GM12878 (cell line): ENCODE data around the gene ZNF544. TPM values are rescaled to one million over a fixed set of nuclear protein-coding genes. Genes with fewer than 3 reads are reported as not detected.
A peak's percentile ranks its signal among the peaks of the same experiment; 100 is the strongest.

Source experiments
- BCLAF1 ChIP-seq: fragments of 450-650 bp; IDR thresholded peaks from 2 replicates; pipeline ENCODE4 v1.6.1; 2017; ENCODE audit warnings: antibody characterized with exemption, mild to moderate bottlenecking, moderate library complexity
- BMI1 ChIP-seq: fragments of 450-650 bp; IDR thresholded peaks from 2 replicates; pipeline ENCODE4 v1.6.1; 2016; ENCODE audit warnings: mild to moderate bottlenecking, moderate library complexity, borderline replicate concordance
- CBX5 ChIP-seq: sonication (generic); IDR thresholded peaks from 2 replicates; pipeline ENCODE4 v1.6.1; 2016; ENCODE audit warnings: low read depth, moderate library complexity, mild to moderate bottlenecking, inconsistent platforms
- DPF2 ChIP-seq: fragments of 450-650 bp; IDR thresholded peaks from 2 replicates; pipeline ENCODE4 v1.6.1; 2017; ENCODE audit warnings: mild to moderate bottlenecking
- ELK1 ChIP-seq: IDR thresholded peaks from 2 replicates; pipeline ENCODE4 v1.6.1; 2012; ENCODE audit warnings: low read depth, low read length, improper control_type of control experiment
- GABPA ChIP-seq: IDR thresholded peaks from 2 replicates; pipeline ENCODE4 v1.6.1; 2014; ENCODE audit warnings: antibody characterized with exemption, low read depth, mild to moderate bottlenecking, inconsistent platforms
- KAT2A ChIP-seq: conservative IDR thresholded peaks from 2 replicates; pipeline ENCODE4 v1.6.1; 2011; ENCODE audit warnings: low read depth, low read length; ENCODE audit not compliant: control insufficient read depth
- MTA2 ChIP-seq: fragments of 450-650 bp; IDR thresholded peaks from 2 replicates; pipeline ENCODE4 v1.6.1; 2016; ENCODE audit warnings: low read depth, mild to moderate bottlenecking, moderate library complexity
- NBN ChIP-seq: fragments of 450-650 bp; IDR thresholded peaks from 2 replicates; pipeline ENCODE4 v1.6.1; 2016
- NR2C1 ChIP-seq: fragments of 450-650 bp; IDR thresholded peaks from 2 replicates; pipeline ENCODE4 v1.6.1; 2017; ENCODE audit warnings: antibody characterized with exemption, mild to moderate bottlenecking, moderate library complexity
- NR2C2 ChIP-seq: IDR thresholded peaks from 2 replicates; pipeline ENCODE4 v1.6.1; 2011; ENCODE audit warnings: borderline replicate concordance, low read depth; ENCODE audit not compliant: control insufficient read depth, insufficient read length
- PAX5 ChIP-seq: IDR thresholded peaks from 2 replicates; pipeline ENCODE4 v1.6.1; 2011; ENCODE audit warnings: low read depth, low read length, borderline replicate concordance
- POLR2AphosphoS2 ChIP-seq: IDR thresholded peaks from 2 replicates; pipeline ENCODE4 v1.6.1; 2011; ENCODE audit warnings: low read depth, mild to moderate bottlenecking, low read length, improper control_type of control experiment, moderate library complexity
- ZBTB11 ChIP-seq: fragments of 450-650 bp; formaldehyde crosslinking; IDR thresholded peaks from 2 replicates; pipeline ENCODE4 v1.5.0; 2022; ENCODE audit warnings: mild to moderate bottlenecking, missing genetic modification characterization
- ZNF207 ChIP-seq: fragments of 450-650 bp; IDR thresholded peaks from 2 replicates; pipeline ENCODE4 v1.6.1; 2014; ENCODE audit warnings: antibody characterized with exemption, mild to moderate bottlenecking, borderline replicate concordance
- polyA plus RNA-seq, 11 experiments: library from polyadenylated mRNA; depleted of rRNA in 4 of 11; unstranded in 6 of 11; stranded (reverse) in 5 of 11; fragments of >200 nt; fragmentation: Nextera tagmentation in 4 of 11; fragmentation: Illumina TruSeq in 1 of 11; extraction: Ambion mirVana in 4 of 11; extraction: Trizol in 1 of 11; gene quantifications; 1 replicate in 1 of 11; 2 replicates in 10 of 11; pipeline versions ENCODE4 v1.2.1 to v1.2.3, GENCODE V29; 2011 to 2016; ENCODE audit warnings: inconsistent platforms in 2 of 11, missing spikeins in 2 of 11, low read depth in 1 of 11
- total RNA-seq, 4 experiments: library from RNA; depleted of rRNA in 3 of 4; stranded (reverse); fragments of >200 nt in 3 of 4; fragmentation: Illumina TruSeq in 1 of 4; extraction: Trizol in 1 of 4; gene quantifications; 2 replicates each; pipeline versions ENCODE4 v1.2.1 to v1.2.3, GENCODE V29; 2013 to 2021
- TF ChIP-seq, protein P1 (sequence below): fragments of 150-350 bp; IDR thresholded peaks from 2 replicates; pipeline ENCODE4 v1.6.1; 2016; ENCODE audit warnings: low read depth, low read length
- TF ChIP-seq, protein P2 (sequence below): fragments of 450-650 bp; IDR thresholded peaks from 2 replicates; pipeline ENCODE4 v1.6.1; 2018; ENCODE audit warnings: borderline replicate concordance, mild to moderate bottlenecking; ENCODE audit not compliant: partially characterized antibody

Gene ZNF544
- total and polyA plus RNA-seq, 10 of the 15 experiments (the other 5 are each of a cell fraction or from before 2014, with no cell fraction given) = 27.3 to 70.1 (median 42.6) TPM

DNA sequence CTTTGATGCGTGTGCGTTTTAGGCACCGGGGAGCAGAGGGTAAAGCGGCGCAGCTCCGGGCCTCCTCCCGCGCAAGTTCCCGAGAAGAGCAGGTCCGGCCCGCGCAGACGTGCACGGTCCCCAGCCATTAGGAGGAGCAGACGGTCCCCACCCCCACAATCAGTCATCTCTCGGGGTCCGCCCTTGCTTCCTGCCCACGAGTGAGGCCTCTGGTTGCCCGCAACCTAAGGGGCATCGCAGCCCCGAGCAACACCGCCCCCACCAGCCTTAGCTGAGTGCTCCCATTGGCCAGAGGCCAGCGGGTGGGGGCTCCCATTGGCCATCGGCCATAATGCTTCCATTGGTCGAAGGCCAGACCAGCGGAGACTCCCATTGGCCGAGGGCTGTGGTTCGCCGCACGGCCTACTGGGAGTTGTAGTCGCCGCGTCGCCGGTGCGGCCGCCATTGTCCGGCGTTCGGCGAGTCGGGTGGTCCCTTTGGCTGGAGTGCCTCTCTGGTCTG lies 49.9 kb downstream of the ZNF544 start, which contains the start of gene ZNF8 (continued):
- TF ChIP-seq, protein P1, sequence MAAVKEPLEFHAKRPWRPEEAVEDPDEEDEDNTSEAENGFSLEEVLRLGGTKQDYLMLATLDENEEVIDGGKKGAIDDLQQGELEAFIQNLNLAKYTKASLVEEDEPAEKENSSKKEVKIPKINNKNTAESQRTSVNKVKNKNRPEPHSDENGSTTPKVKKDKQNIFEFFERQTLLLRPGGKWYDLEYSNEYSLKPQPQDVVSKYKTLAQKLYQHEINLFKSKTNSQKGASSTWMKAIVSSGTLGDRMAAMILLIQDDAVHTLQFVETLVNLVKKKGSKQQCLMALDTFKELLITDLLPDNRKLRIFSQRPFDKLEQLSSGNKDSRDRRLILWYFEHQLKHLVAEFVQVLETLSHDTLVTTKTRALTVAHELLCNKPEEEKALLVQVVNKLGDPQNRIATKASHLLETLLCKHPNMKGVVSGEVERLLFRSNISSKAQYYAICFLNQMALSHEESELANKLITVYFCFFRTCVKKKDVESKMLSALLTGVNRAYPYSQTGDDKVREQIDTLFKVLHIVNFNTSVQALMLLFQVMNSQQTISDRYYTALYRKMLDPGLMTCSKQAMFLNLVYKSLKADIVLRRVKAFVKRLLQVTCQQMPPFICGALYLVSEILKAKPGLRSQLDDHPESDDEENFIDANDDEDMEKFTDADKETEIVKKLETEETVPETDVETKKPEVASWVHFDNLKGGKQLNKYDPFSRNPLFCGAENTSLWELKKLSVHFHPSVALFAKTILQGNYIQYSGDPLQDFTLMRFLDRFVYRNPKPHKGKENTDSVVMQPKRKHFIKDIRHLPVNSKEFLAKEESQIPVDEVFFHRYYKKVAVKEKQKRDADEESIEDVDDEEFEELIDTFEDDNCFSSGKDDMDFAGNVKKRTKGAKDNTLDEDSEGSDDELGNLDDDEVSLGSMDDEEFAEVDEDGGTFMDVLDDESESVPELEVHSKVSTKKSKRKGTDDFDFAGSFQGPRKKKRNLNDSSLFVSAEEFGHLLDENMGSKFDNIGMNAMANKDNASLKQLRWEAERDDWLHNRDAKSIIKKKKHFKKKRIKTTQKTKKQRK = no peak
- TF ChIP-seq CBX5 = peak; percentile 54; the same call in 1 of the 2 replicates
- TF ChIP-seq NR2C2 = no peak
- peak; percentile 33; the same call in 1 of the 2 replicates for TF ChIP-seq ZNF207
- TF ChIP-seq KAT2A = no peak
- TF ChIP-seq, protein P2, sequence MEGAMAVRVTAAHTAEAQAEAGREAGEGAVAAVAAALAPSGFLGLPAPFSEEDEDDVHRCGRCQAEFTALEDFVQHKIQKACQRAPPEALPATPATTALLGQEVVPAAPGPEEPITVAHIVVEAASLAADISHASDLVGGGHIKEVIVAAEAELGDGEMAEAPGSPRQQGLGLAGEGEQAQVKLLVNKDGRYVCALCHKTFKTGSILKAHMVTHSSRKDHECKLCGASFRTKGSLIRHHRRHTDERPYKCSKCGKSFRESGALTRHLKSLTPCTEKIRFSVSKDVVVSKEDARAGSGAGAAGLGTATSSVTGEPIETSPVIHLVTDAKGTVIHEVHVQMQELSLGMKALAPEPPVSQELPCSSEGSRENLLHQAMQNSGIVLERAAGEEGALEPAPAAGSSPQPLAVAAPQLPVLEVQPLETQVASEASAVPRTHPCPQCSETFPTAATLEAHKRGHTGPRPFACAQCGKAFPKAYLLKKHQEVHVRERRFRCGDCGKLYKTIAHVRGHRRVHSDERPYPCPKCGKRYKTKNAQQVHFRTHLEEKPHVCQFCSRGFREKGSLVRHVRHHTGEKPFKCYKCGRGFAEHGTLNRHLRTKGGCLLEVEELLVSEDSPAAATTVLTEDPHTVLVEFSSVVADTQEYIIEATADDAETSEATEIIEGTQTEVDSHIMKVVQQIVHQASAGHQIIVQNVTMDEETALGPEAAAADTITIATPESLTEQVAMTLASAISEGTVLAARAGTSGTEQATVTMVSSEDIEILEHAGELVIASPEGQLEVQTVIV = no peak
- peak; percentile 48; the same call in 1 of the 2 replicates for TF ChIP-seq PAX5
- TF ChIP-seq NBN = peak; percentile 80; the same call in 1 of the 2 replicates
- TF ChIP-seq MTA2 = peak; percentile 30; the same call in 1 of the 2 replicates
- no peak for TF ChIP-seq ELK1
- no peak for TF ChIP-seq BCLAF1
- no peak for TF ChIP-seq GABPA
- TF ChIP-seq DPF2 = no peak
- TF ChIP-seq NR2C1 = peak; percentile 29; the same call in 1 of the 2 replicates
- TF ChIP-seq ZBTB11 = no peak
- TF ChIP-seq BMI1 = no peak
- TF ChIP-seq POLR2AphosphoS2 = peak; percentile 93
